K562 (cell line): ENCODE data around the gene YIPF1. TPM values are rescaled to one million over a fixed set of nuclear protein-coding genes. Genes with fewer than 3 reads are reported as not detected.

Experiments
- ADNP ChIP-seq: fragments of 200-800 bp; sonication (Bioruptor generic); IDR thresholded peaks from 2 replicates; pipeline ENCODE4 v1.6.1; 2016; ENCODE audit warnings: missing genetic modification characterization, missing compliant biosample characterization
- ARHGAP35 ChIP-seq: fragments of 450-650 bp; IDR thresholded peaks from 2 replicates; pipeline ENCODE4 v1.6.1; 2018; ENCODE audit not compliant: partially characterized antibody
- ARID3A ChIP-seq: IDR thresholded peaks from 2 replicates; pipeline ENCODE4 v1.6.1; 2012; ENCODE audit warnings: low read depth, low read length, improper control_type of control experiment, borderline replicate concordance
- BRCA1 ChIP-seq, 2 experiments: fragments of 450-650 bp in 1 of 2; sonication (generic) in 1 of 2; formaldehyde crosslinking in 1 of 2; IDR thresholded peaks; 2 replicates each; pipeline versions ENCODE4 v1.5.0 to v1.6.1; 2017 to 2020; ENCODE audit warnings: mild to moderate bottlenecking in 1 of 2, missing genetic modification reagents in 1 of 2
- GATA2 ChIP-seq: sonication (generic); formaldehyde crosslinking; IDR thresholded peaks from 2 replicates; pipeline ENCODE4 v1.4.0; 2020; ENCODE audit warnings: mild to moderate bottlenecking, missing genetic modification reagents
- GTF2A2 ChIP-seq: IDR thresholded peaks from 2 replicates; pipeline ENCODE4 v1.6.1; 2016; ENCODE audit warnings: mild to moderate bottlenecking, missing genetic modification characterization, missing compliant biosample characterization
- KLF1 ChIP-seq: fragments of 450-650 bp; IDR thresholded peaks from 2 replicates; pipeline ENCODE4 v1.6.1; 2016; ENCODE audit warnings: missing genetic modification characterization, missing compliant biosample characterization
- MLX ChIP-seq, 2 experiments: fragments of 450-650 bp in 1 of 2; sonication (generic) in 1 of 2; formaldehyde crosslinking; conservative IDR thresholded peaks; 2 replicates each; pipeline versions ENCODE4 v1.4.0 to v1.8.1; 2020 to 2022; ENCODE audit warnings: mild to moderate bottlenecking in 1 of 2, missing genetic modification reagents in 1 of 2
- NR4A1 ChIP-seq, 2 experiments: fragments of 250-450 bp in 1 of 2; fragments of 450-650 bp in 1 of 2; sonication (Bioruptor Pico) in 1 of 2; IDR thresholded peaks; 2 replicates each; pipeline versions ENCODE4 v1.4.0 to v1.6.1; 2016 to 2020; ENCODE audit warnings: mild to moderate bottlenecking in 2 of 2, missing compliant biosample characterization in 1 of 2, missing genetic modification characterization in 1 of 2, moderate library complexity in 1 of 2
- POLR2B ChIP-seq: fragments of 450-650 bp; IDR thresholded peaks from 2 replicates; pipeline ENCODE4 v1.6.1; 2018; ENCODE audit warnings: low read depth; ENCODE audit not compliant: partially characterized antibody
- RBFOX2 ChIP-seq: fragments of 200-400 bp; formaldehyde crosslinking; IDR thresholded peaks from 2 replicates; pipeline ENCODE4 v1.6.1; 2017; ENCODE audit warnings: low read depth, mild to moderate bottlenecking, low read length, moderate library complexity
- SIN3B ChIP-seq: fragments of 450-650 bp; IDR thresholded peaks from 2 replicates; pipeline ENCODE4 v1.6.1; 2017; ENCODE audit warnings: low read depth, mild to moderate bottlenecking, moderate library complexity
- THRA ChIP-seq: fragments of 450-650 bp; IDR thresholded peaks from 2 replicates; pipeline ENCODE4 v1.6.1; 2017; ENCODE audit warnings: mild to moderate bottlenecking, moderate library complexity
- ZEB2 ChIP-seq: fragments of 450-650 bp; IDR thresholded peaks from 2 replicates; pipeline ENCODE4 v1.6.1; 2016
- ZNF175 ChIP-seq: fragments of 200-800 bp; sonication (Bioruptor generic); IDR thresholded peaks from 2 replicates; pipeline ENCODE4 v1.6.1; 2016; ENCODE audit warnings: low read depth, mild to moderate bottlenecking, missing genetic modification characterization, missing compliant biosample characterization
- polyA plus RNA-seq, 8 experiments: library from polyadenylated mRNA; depleted of rRNA in 4 of 8; stranded (reverse) in 5 of 8; unstranded in 3 of 8; fragments of >200 nt; fragmentation: Nextera tagmentation in 2 of 8; fragmentation: Illumina TruSeq in 1 of 8; extraction: Ambion mirVana in 2 of 8; extraction: Trizol in 1 of 8; gene quantifications; 2 replicates each; pipeline versions ENCODE4 v1.2.1 to v1.2.3, GENCODE V29; 2011 to 2014; ENCODE audit warnings: inconsistent platforms in 1 of 8, missing spikeins in 1 of 8
- total RNA-seq, 7 experiments: library from RNA; depleted of rRNA in 6 of 7; stranded (reverse); fragments of >200 nt in 6 of 7; fragmentation: Illumina TruSeq in 2 of 7; extraction: Trizol in 2 of 7; gene quantifications; 2 replicates each; pipeline versions ENCODE4 v1.2.1 to v1.2.3, GENCODE V29; 2011 to 2021; ENCODE audit warnings: low replicate concordance in 1 of 7
- TF ChIP-seq, protein P1 (sequence below): fragments of 250-450 bp; sonication (Bioruptor Pico); IDR thresholded peaks from 2 replicates; pipeline ENCODE4 v1.5.0; 2020; ENCODE audit warnings: mild to moderate bottlenecking
- TF ChIP-seq, protein P2 (sequence below): sonication (generic); formaldehyde crosslinking; IDR thresholded peaks from 2 replicates; pipeline ENCODE4 v1.8.1; 2023; ENCODE audit warnings: mild to moderate bottlenecking, missing genetic modification reagents
- TF ChIP-seq, protein P3 (sequence below), 2 experiments: fragments of 250-450 bp in 1 of 2; fragments of 450-650 bp in 1 of 2; sonication (Bioruptor Pico) in 1 of 2; IDR thresholded peaks; 2 replicates each; pipeline versions ENCODE4 v1.6.1 to v1.8.0; 2016 to 2021; ENCODE audit warnings: mild to moderate bottlenecking in 2 of 2, moderate library complexity in 2 of 2, missing compliant biosample characterization in 1 of 2, missing genetic modification characterization in 1 of 2

Gene YIPF1
- total and polyA plus RNA-seq, 9 of the 15 experiments (the other 6 are each of a cell fraction or from before 2014, with no cell fraction given), result 11.5 to 37.5 (median 19.2) TPM

GRCh38 chr1:53837924-53838653 lies 51.5 kb downstream of the YIPF1 start, which contains the start of gene NDC1 (continued):
- TF ChIP-seq, protein P1, sequence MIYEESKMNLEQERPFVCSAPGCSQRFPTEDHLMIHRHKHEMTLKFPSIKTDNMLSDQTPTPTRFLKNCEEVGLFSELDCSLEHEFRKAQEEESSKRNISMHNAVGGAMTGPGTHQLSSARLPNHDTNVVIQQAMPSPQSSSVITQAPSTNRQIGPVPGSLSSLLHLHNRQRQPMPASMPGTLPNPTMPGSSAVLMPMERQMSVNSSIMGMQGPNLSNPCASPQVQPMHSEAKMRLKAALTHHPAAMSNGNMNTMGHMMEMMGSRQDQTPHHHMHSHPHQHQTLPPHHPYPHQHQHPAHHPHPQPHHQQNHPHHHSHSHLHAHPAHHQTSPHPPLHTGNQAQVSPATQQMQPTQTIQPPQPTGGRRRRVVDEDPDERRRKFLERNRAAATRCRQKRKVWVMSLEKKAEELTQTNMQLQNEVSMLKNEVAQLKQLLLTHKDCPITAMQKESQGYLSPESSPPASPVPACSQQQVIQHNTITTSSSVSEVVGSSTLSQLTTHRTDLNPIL (CRISPR knock-in tag), result no peak
- no peak for TF ChIP-seq ADNP (tag)
- no peak for TF ChIP-seq THRA
- TF ChIP-seq ARID3A, result no peak
- TF ChIP-seq ZNF175 (CRISPR knock-in tag), result peak; percentile 96
- TF ChIP-seq GTF2A2 (tag), result no peak
- 0 out of 2 replicates have a peak, but pooled peaks have one; percentile 48 for TF ChIP-seq NR4A1 (CRISPR knock-in tag; IDR thresholded peaks at IDR 0.05)
- TF ChIP-seq NR4A1 (tag; IDR thresholded peaks at IDR 0.05), result peak; percentile 95
- TF ChIP-seq ARHGAP35, result no peak
- TF ChIP-seq GATA2 (CRISPR knock-in tag), result no peak
- TF ChIP-seq SIN3B, result peak; percentile 85
- TF ChIP-seq ZEB2, result no peak
- TF ChIP-seq, protein P2, sequence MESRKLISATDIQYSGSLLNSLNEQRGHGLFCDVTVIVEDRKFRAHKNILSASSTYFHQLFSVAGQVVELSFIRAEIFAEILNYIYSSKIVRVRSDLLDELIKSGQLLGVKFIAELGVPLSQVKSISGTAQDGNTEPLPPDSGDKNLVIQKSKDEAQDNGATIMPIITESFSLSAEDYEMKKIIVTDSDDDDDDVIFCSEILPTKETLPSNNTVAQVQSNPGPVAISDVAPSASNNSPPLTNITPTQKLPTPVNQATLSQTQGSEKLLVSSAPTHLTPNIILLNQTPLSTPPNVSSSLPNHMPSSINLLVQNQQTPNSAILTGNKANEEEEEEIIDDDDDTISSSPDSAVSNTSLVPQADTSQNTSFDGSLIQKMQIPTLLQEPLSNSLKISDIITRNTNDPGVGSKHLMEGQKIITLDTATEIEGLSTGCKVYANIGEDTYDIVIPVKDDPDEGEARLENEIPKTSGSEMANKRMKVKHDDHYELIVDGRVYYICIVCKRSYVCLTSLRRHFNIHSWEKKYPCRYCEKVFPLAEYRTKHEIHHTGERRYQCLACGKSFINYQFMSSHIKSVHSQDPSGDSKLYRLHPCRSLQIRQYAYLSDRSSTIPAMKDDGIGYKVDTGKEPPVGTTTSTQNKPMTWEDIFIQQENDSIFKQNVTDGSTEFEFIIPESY (CRISPR knock-in tag), result peak; percentile 11; the same call in 1 of the 2 replicates
- TF ChIP-seq POLR2B, result peak; percentile 80
- no peak for TF ChIP-seq BRCA1 (IDR thresholded peaks at IDR 0.05)
- TF ChIP-seq BRCA1 (CRISPR knock-in tag; IDR thresholded peaks at IDR 0.05), result no peak
- peak; percentile 76 for TF ChIP-seq KLF1 (tag)
- 0 out of 4 replicates have a peak, but pooled peaks of 1 of the 2 experiments have one; percentile 83 for TF ChIP-seq MLX (CRISPR knock-in tag; conservative IDR thresholded peaks at IDR 0.05)
- peak; percentile 98 for TF ChIP-seq RBFOX2
- TF ChIP-seq, protein P3, sequence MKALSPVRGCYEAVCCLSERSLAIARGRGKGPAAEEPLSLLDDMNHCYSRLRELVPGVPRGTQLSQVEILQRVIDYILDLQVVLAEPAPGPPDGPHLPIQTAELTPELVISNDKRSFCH (CRISPR knock-in tag; IDR thresholded peaks at IDR 0.05), result no peak
- TF ChIP-seq, protein P3 (tag; IDR thresholded peaks at IDR 0.05), result peak; percentile 95
